Eye (tissue), 1 donor: Measurements from ENCODE around the gene PSMA4.
"Not testable (repeated sequence)": the region's sequence is repeated elsewhere in the genome, so short reads cannot be mapped to it uniquely, and the experiment has no call there.

Experiments used
- DNase-seq: peaks from one replicate; pipeline ENCODE4 v3.0.0-alpha.2; 2015

PSMA4 gene

GRCh38 chr15:78540141-78540870 lies at the start of gene PSMA4:
Gene PSMA4 (plus strand): TSS chr15:78540444. CDS start chr15:78541928, 1,484 bp downstream.
- DNase-seq: peak; percentile 98

DNA sequence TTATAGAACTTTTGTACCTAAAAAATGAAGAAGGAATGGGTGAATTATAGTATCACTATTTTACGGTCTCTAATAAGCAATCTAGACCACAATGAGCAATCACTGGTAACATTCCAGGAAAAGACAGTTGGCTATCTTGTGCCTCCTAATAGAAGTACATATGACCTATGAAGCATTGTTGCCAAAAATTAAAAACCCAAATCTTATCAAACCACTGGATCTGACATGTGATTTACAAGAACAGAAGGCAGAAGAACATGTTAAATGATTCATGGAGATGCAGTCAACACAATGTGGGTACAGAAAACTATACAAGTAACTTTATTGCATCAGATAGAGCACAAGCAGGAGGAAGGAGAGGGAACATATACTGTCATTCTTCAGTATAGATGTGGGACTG lies 47.4 kb upstream of the PSMA4 start:
- DNase-seq: no peak

DNA sequence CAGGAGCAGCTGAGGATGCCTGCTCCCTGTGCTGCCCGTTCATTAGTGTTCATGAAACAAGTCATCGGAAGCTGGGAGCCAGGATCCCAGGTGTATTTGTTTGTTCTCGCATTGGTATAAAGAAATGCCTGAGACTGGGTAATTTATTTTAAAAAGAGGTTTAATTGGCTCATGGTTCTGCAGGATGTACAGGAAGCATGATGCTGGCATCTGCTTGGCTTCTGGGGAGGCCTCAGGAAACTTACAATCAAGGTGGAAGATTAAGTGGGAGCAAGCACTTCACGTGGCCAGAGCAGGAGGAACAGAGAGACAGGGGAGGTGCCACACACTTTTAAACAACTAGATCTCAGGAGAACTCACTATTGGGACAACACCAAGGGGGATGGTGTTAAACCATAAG lies 38.4 kb upstream of the PSMA4 start:
- DNase-seq: no peak

- DNase-seq: no peak
These were observed 37.6 kb upstream of the PSMA4 start for GRCh38 chr15:78502641-78503040.

DNA sequence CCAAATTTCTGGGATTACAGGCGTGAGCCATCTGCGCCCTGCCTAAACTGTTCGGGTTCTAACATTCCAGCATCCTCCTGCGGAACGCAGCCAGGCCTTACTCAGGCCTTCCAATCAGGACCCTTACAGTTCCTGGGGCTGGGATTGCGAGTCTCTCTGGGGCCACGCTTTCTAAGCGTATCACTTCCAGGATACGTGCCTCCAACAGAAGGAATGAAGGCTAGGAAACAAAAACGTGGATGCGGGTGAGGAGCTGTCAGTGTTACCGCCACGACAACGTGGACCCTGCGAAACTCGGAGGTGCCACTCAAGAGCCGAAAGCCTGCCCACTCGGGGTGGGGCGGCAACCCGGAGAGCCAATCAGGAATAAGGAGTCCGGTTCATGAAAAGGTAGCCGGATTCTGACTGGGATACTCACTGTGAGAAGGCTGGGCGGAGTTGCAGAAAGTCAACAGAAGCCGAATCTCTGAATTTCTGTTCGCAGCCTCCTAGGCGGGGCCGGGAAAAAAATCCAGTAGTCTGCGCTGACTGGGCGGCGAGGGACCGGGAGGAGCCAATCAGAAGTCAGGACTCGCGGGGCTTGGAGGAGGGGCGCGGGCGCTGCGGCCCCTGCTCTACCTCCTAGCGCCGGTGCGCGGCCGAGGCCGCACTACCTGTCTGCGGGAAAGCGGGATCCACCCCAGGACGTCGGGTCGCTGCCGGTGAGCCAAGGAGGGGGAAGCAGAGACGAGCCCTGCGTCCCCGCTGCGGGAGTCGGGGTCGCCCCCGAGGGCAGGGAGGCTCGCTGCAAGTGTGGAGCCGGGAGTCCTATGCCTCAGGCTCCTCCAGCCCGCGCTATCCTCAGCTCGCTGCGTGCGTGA lies 33.0 kb upstream of the PSMA4 start, which contains the start of gene HYKK:
Gene HYKK, plus strand, starts transcription at position 607 of the 860 bp plus-strand sequence. CDS start 5,512 bp downstream, outside the sequence.
- peak; percentile 97 for DNase-seq

DNA sequence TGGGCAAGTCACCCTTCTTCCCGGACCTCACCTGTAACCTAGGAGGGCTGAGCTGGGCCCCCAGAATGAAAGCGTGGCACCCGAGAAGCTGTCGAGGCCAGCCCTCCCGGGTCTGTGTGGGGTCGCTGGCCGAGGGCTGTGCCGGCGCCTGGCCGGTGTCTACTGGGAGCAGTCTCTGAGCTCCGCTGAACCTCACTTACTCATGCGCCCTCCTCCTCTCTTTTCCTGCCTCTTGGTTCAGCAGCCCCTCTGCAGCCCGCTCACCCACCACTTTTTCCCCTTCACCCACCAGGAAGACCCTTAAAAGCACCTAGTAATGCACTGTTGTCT lies 32.4 kb upstream of the PSMA4 start:
- DNase-seq: no peak

DNA sequence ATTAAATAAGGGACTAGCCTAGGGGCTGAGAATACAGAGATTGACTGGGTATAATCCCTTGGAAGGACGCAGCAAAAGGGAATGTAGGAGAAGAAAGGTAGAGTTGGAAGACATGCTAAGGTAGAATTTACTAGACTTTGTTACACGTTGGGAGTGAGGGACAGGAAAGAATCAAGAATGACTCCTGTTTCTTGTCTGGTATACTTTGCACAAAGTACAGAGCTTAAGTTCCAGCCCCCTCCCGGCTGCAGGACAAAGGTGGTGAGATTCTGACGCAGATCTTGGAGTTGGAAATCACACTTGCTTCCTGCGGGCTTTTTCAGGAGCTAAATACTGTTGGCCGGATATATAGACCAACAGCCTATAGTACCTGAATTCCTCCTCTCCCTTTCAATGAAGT lies 32.0 kb upstream of the PSMA4 start:
- DNase-seq: no peak

DNA sequence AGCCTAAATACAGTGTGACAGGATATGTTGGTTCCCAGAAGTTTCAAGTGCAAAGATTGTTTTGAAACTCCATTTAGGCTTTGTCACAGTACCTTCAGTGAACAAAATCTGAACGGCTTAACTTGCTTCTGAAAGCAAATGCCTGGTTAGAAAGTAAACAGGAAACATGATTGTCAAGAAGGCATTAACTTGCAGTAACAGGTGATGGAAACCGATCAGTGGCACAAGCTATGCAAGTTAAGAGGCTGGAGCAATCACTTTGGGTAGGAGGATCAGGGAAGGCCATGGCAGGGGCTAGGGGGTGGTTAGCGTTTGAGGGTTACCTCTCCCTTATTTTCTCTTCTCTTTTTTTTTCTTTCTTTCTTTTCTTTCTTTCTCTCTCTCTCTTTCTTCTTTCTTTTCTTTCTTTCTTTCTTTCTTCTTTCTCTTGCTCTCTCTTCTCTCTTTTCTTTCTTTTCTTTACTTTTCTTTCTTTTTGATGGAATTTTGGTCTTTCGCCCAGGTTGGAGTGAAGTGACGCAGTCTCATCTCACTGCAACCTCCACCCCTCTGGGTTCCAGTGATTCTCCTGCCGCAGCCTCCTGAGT lies 30.4 kb upstream of the PSMA4 start:
- DNase-seq: no peak

DNA sequence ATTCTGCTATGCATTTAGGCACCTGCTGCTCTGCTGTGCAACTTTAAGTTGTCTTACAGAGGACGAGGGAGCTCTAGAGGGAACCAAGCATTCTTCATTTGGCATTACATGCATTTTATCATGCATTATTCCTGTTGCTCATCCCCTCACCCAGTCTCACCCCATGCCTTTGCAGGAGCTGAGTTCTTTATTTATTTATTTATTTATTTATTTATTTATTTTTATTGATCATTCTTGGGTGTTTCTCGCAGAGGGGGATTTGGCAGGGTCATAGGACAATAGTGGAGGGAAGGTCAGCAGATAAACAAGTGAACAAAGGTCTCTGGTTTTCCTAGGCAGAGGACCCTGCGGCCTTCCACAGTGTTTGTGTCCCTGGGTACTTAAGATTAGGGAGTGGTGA lies 20.2 kb upstream of the PSMA4 start:
- not testable (repeated sequence) for DNase-seq

GRCh38 chr15:78524230-78524629 lies 16.0 kb upstream of the PSMA4 start:
- DNase-seq: no peak

- no peak for DNase-seq
These were observed 12.9 kb upstream of the PSMA4 start for GRCh38 chr15:78527325-78527724.

DNA sequence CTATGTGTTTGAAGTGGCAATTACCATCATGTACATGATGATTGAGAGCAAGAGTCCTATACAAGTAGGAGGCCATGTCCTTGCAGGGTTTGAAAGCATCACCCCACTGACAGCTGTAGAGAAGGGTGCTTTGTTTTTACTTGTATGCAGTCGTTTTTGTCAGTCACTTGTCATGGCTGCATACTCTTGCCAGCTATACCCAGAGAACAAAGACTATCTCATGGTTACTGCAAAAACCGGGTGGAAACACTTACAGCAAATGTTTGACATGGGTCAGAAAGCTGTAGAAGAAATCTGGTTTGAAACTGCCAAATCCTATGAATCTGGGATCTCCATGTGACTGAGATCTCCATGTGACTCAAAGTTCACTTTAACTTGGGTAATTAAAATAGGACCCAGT lies 6.9 kb upstream of the PSMA4 start:
- DNase-seq: no peak

- DNase-seq: peak; percentile 13
These were observed 4.1 kb upstream of the PSMA4 start for GRCh38 chr15:78536134-78536533.

DNA sequence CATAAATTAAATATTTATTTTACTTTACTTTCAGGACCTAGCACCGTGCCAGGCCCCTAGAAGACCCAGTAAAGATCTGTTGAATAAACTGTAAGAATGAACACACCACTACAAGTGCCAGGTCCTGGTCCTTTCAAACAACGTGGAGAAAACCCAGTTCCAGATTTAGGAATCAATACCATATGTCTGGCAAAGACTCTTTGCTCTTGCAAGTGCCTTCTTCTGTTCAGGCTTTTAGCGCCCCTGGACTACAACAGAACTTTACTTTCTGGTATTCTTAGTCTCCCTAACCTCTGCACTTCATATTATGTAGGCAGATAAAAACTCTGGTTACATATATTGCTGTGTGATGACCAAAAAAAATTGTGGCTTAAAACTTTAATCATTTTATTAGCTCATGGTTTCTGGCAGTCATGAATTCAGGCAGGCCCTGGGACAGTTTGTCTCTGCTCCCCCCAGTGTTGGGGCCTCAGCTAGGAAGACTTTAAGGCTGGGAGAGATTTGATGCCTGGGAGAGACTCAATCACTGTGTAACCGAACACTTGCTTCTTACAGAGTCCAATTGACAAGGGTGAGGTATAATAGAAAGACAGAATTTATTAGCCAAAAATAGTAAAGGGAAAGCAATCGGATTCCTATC lies 2.9 kb upstream of the PSMA4 start:
- peak; percentile 70 for DNase-seq

- DNase-seq: no peak
These were observed 1.9 kb upstream of the PSMA4 start for GRCh38 chr15:78538358-78538757.

DNA sequence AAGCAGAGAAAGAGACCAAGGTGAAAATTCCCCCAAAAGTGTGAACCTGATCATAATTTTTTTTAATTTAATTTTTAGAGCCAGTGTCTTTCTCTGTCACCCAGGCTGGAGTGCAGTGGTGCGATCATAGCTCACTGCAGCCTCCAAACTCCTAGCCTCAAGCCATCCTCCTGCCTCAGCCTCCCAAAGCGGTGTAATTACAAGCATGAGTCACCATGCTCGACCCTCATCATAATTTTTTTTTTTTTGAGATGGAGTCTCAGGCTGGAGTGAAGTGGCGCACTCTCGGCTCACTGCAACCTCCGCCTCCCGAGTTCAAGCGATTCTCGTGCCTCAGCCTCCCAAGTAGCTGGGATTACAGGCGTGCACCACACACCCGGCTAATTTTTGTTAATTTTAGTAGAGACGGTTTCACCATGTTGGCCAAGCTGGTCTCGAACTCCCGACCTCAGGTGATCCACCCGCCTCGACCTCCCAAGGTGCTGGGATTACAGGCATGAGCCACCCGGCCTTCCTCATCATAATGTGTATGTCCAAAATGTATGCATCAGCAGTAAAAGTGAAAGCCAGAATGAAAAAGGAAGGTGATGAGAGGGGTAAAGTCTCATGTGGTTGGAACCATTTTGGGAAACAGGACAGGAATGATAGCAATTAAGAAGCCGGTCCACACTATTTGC lies 642 bp upstream of the PSMA4 start:
- DNase-seq: not testable (repeated sequence)

GRCh38 chr15:78540871-78541743 lies 863 bp downstream of the PSMA4 start:
- DNase-seq: no peak

GRCh38 chr15:78541744-78542034 lies 1.4 kb downstream of the PSMA4 start:
- no peak for DNase-seq

DNA sequence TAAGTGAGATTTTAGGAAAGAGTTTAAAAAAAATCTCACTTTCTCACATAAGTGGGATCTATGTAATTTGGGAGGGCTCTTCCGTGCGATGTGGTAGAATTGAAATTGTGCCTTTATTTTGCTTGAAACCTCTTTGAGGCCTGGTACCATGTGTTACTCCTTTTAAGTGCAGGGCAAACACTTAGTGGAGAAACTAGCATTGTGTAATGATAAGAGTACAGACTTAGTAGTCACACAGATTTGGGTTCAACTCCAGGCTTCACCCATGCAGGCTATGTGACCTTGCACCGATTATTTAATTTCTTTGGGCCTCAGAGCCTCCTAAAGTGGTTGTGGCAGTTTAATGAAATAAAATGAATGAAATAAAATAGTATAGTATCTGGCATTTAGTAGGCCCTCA lies 2.4 kb downstream of the PSMA4 start:
- DNase-seq: no peak

- no peak for DNase-seq
These were observed 9.9 kb downstream of the PSMA4 start for GRCh38 chr15:78550194-78550593.

DNA sequence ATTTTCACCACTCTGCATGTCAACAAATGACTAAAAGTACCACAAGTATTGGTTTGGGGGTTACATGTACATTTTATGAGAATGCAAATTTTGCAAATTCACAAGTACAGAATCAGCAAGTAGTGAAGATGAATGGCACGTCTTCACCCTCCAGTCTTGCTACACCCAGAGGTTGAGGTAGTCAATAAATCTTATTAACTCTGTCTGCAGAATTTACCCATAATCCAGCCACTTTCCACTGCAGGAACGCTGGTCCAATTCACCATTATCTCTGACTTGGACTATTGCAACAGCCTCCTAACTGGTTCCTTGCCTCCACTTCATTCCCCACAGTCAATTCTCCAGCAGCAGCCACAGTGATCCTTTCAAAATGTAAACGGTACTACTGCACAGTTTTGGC lies 10.6 kb downstream of the PSMA4 start:
- no peak for DNase-seq

- no peak for DNase-seq
These were observed 11.7 kb downstream of the PSMA4 start for GRCh38 chr15:78551902-78552301.
